Calu3 (cell line): Measurements from ENCODE around the gene PKM. TPM values are rescaled to one million over a fixed set of nuclear protein-coding genes. Genes with fewer than 3 reads are reported as not detected.

Experiments used
- BruUV-seq: library from RNA; stranded (reverse); fragments of 400-500 nt; replicated peaks from 2 replicates; lab custom pipeline; 2021; lab: Mats Ljungman, UMichigan
- CTCF ChIA-PET: fragments of 300-600 bp; sonication (Branson Sonifier 250); formaldehyde crosslinking; loops from one replicate; lab custom pipeline; 2022; ENCODE audit warnings: antibody characterized with exemption; lab: Charles Lee
- DNase-seq: peaks from one replicate; pipeline ENCODE4 v3.0.0; 2022
- H3K27ac Mint-ChIP-seq: one replicate; pipeline ENCODE4 v1.8.0; 2022; ENCODE audit warnings: mixed read lengths; ENCODE audit not compliant: unreplicated experiment
- H3K27me3 Mint-ChIP-seq: one replicate; pipeline ENCODE4 v1.8.0; 2022; ENCODE audit warnings: mixed read lengths; ENCODE audit not compliant: unreplicated experiment
- H3K36me3 Mint-ChIP-seq: one replicate; pipeline ENCODE4 v1.8.0; 2022; ENCODE audit warnings: mild to moderate bottlenecking, moderate library complexity, mixed read lengths; ENCODE audit not compliant: insufficient read depth, unreplicated experiment
- H3K4me1 Mint-ChIP-seq: one replicate; pipeline ENCODE4 v1.8.0; 2022; ENCODE audit warnings: mild to moderate bottlenecking, low read depth, mixed read lengths; ENCODE audit not compliant: unreplicated experiment
- H3K4me3 Mint-ChIP-seq: one replicate; pipeline ENCODE4 v1.8.0; 2022; ENCODE audit warnings: mild to moderate bottlenecking, low read depth, moderate library complexity, mixed read lengths; ENCODE audit not compliant: unreplicated experiment
- H3K9me3 Mint-ChIP-seq: one replicate; pipeline ENCODE4 v1.8.0; 2022; ENCODE audit warnings: low read depth, mixed read lengths; ENCODE audit not compliant: unreplicated experiment
- intact Hi-C: fragments of 100-400 bp; cut with micrococcal nuclease; formaldehyde crosslinking; loops from one replicate; pipeline ENCODE4 v1.10.0; 2022; ENCODE audit not compliant: unreplicated experiment
- total RNA-seq: library from RNA; stranded (reverse); gene quantifications from 2 replicates; pipeline ENCODE4 v1.2.3, GENCODE V29; 2022
- TF ChIP-seq, protein P1 (sequence below): fragments of 200-600 bp; IDR thresholded peaks from one replicate; pipeline ENCODE4 v1.8.0; 2022; ENCODE audit warnings: antibody characterized with exemption; ENCODE audit not compliant: unreplicated experiment

Gene PKM
- total RNA-seq, 1 experiment from 2014 or later: 1,922 TPM

DNA sequence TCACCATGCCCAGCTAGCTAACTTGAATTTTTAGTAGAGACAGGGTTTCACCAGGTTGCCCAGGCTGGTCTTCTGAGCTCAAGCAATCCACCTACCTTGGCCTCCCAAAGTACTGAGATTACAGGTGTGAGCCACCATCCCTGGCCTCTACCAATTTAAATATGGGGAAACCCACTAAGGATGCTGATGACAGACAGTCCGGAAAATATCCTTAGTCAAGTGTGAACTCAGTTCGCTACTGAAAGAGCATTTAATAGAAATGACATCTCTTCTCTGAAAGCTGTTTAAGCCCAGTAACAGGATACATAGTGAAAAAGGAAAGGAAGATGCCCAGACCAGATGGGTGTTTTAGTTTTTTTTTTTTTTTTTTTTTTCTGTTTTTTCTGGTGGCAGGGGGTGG, 25.7 kb downstream of the PKM start:
- intact Hi-C loops: no loop called here
- Mint-ChIP-seq H3K27ac (no peak overlapping the region), H3K4me1 (peaks cover 39% of the 10 kb centered on the region), H3K9me3 (no peaks in the 10 kb centered on the region), H3K4me3 (no peak overlapping the region), H3K36me3 (peaks cover 94% of the 10 kb centered on the region), H3K27me3 (no peaks in the 10 kb centered on the region)
- BruUV-seq: TSS peak; percentile 3
- TF ChIP-seq, protein P1, sequence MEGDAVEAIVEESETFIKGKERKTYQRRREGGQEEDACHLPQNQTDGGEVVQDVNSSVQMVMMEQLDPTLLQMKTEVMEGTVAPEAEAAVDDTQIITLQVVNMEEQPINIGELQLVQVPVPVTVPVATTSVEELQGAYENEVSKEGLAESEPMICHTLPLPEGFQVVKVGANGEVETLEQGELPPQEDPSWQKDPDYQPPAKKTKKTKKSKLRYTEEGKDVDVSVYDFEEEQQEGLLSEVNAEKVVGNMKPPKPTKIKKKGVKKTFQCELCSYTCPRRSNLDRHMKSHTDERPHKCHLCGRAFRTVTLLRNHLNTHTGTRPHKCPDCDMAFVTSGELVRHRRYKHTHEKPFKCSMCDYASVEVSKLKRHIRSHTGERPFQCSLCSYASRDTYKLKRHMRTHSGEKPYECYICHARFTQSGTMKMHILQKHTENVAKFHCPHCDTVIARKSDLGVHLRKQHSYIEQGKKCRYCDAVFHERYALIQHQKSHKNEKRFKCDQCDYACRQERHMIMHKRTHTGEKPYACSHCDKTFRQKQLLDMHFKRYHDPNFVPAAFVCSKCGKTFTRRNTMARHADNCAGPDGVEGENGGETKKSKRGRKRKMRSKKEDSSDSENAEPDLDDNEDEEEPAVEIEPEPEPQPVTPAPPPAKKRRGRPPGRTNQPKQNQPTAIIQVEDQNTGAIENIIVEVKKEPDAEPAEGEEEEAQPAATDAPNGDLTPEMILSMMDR: no peak
- DNase-seq: no peak
- CTCF ChIA-PET: no interaction called here

DNA sequence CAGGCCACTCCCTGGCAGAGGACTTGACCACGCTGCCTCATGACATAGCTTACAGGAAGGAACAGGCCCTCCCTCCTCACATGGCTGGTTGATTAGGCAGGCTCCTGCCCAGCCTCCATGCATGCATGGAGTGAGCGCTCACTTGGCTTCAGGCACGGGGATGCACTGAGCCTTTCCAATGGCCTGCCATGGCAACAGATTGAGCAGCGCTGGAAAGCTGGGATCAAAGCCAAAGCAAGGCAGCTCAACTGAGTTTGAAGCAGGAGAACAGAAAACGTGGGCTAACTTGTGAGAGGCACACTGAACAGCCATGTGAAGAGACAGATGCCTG, 27.5 kb downstream of the PKM start:
- intact Hi-C loops: no loop called here
- CTCF ChIA-PET: interaction anchor here (0.5 kb wide), 1 partner anchor 460 kb away, joined by 5 read pairs; no protein-coding TSS in a partner anchor

DNA sequence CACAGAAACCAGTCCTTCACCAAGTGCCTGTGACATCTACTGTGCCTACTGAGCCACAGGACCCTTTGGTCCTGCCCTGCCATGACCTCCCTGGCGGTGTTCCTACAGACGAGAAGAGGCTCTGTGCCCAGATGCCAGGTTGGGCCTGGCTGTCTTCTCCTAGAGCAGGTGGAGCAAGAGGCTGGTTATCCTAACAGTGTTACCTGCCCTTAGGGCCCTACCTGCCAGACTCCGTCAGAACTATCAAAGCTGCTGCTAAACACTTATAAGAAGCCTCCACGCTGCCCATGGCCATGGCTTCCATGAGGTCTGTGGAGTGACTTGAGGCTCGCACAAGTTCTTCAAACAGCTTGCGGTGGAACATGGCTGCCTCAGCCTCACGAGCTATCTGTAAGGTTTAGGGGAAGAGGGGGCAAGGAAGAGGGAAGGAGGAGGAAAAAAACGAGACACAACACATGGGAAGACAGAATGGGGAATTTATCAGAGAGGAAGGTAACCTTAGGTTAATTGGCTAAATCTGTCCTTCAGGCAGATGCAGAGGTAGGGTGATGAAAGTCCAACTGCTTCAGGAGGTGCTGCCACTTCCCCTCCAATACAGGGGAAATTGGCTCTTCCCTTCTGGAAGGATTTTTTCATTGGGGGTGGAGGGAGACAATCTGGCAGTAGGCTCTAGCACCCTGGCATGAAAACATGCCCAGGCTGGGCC, 28.0 kb downstream of the PKM start:
- no TSS peak for BruUV-seq
- no peak for DNase-seq
- H3K4me1 Mint-ChIP-seq: peaks cover 49% of the 10 kb centered on the region
- peaks cover 93% of the 10 kb centered on the region for H3K36me3 Mint-ChIP-seq
- no peaks in the 10 kb centered on the region for H3K9me3 Mint-ChIP-seq
- intact Hi-C loops: no loop called here
- no peaks in the 10 kb centered on the region for H3K27me3 Mint-ChIP-seq
- TF ChIP-seq, protein P1: no peak
- CTCF ChIA-PET: interaction anchor here (0.5 kb wide), 1 partner anchor 459 kb away, joined by 5 read pairs; no protein-coding TSS in a partner anchor
- H3K27ac Mint-ChIP-seq: peak overlapping the region; percentile 24
- H3K4me3 Mint-ChIP-seq: no peak overlapping the region

More for the DNA sequence above, 27.5 kb downstream of the PKM start:
- Mint-ChIP-seq H3K4me3 (no peak overlapping the region), H3K27ac (peak overlapping the region; percentile 24), H3K4me1 (peaks cover 44% of the 10 kb centered on the region), H3K9me3 (no peaks in the 10 kb centered on the region), H3K27me3 (no peaks in the 10 kb centered on the region), H3K36me3 (peaks cover 93% of the 10 kb centered on the region)
- BruUV-seq: no TSS peak
- TF ChIP-seq, protein P1: no peak
- DNase-seq: no peak

DNA sequence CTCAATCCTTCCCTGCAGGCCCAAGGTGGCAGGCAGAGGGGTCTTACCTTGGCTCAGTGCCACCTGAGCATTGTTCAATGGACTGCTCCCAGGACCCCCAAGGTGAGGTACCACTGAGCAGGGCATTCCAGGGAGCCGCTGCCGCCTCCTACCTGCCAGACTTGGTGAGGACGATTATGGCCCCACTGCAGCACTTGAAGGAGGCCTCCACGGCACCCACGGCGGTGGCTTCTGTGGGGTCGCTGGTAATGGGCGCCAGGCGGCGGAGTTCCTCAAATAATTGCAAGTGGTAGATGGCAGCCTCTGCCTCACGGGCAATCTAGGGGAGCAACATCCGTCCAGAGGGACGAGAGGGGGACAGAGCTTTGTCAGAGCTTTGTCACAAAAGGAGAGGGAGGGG, 28.7 kb downstream of the PKM start:
- no peak overlapping the region for H3K4me3 Mint-ChIP-seq
- CTCF ChIA-PET: no interaction called here
- intact Hi-C loops: no loop called here

More for the DNA sequence above, 28.7 kb downstream of the PKM start:
- Mint-ChIP-seq H3K27ac (peak overlapping the region; percentile 27), H3K27me3 (no peaks in the 10 kb centered on the region), H3K4me1 (peaks cover 54% of the 10 kb centered on the region), H3K9me3 (no peaks in the 10 kb centered on the region), H3K36me3 (peaks cover 93% of the 10 kb centered on the region)
- TF ChIP-seq, protein P1: no peak
- DNase-seq: no peak
- no TSS peak for BruUV-seq
